ENCODE measurements around the gene TRIM54. TPM values are rescaled to one million over a fixed set of nuclear protein-coding genes. Genes with fewer than 3 reads are reported as not detected.

TRIM54 gene
- total RNA-seq, 1 experiment from 2014 or later = 0.51 TPM

DNA sequence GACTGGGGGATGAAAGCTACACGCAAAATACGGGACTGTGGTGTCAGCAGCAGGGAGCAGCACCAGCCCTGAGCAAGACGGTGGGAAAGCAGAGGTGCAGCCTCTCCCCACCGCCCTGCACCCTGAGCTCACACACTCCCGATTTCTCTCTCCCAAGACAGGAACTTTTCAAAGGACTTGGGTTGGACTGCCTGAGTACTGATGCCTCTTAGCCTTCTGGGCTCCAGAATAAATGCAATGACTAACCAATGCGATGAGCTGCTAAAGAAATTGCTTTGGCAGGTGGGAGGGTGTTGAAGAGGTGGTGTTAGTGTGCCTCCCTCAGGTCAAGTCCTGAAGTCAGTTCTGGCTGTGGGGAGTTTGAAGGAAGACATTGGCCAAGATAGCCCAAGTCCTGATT, 9.6 kb downstream of the TRIM54 start:
- TF ChIP-seq, protein P1, sequence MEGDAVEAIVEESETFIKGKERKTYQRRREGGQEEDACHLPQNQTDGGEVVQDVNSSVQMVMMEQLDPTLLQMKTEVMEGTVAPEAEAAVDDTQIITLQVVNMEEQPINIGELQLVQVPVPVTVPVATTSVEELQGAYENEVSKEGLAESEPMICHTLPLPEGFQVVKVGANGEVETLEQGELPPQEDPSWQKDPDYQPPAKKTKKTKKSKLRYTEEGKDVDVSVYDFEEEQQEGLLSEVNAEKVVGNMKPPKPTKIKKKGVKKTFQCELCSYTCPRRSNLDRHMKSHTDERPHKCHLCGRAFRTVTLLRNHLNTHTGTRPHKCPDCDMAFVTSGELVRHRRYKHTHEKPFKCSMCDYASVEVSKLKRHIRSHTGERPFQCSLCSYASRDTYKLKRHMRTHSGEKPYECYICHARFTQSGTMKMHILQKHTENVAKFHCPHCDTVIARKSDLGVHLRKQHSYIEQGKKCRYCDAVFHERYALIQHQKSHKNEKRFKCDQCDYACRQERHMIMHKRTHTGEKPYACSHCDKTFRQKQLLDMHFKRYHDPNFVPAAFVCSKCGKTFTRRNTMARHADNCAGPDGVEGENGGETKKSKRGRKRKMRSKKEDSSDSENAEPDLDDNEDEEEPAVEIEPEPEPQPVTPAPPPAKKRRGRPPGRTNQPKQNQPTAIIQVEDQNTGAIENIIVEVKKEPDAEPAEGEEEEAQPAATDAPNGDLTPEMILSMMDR (conservative IDR thresholded peaks at IDR 0.05; ENCODE audit: low read depth, low read length) = peak; percentile 51
- no peak for TF ChIP-seq EZH2 (IDR thresholded peaks at IDR 0.05; ENCODE audit: low read length, unreplicated experiment)
- Histone ChIP-seq H3K4me1 (ENCODE audit: insufficient read depth, low read length) (peaks cover 28% of the 10 kb centered on the region), H3K4me3 (ENCODE audit: low read length) (no peak overlapping the region), H3K27me3 (ENCODE audit: low read length) (no peaks in the 10 kb centered on the region), H3K27ac (ENCODE audit: low read length) (no peak overlapping the region), H3K4me2 (ENCODE audit: low read length) (no peak overlapping the region), H3K79me2 (ENCODE audit: low read length) (no peaks in the 10 kb centered on the region), H3K36me3 (ENCODE audit: low read depth, low read length) (no peaks in the 10 kb centered on the region), H2AFZ (ENCODE audit: low read length) (no peak overlapping the region), H3K9ac (ENCODE audit: low read length) (no peak overlapping the region), H3F3A (ENCODE audit: low read length, unreplicated experiment) (peaks cover 10% of the 10 kb centered on the region), H3K9me3 (ENCODE audit: low read length) (no peaks in the 10 kb centered on the region), H4K20me1 (ENCODE audit: low read length) (no peaks in the 10 kb centered on the region), H3K9me2 (replicated peaks; ENCODE audit: low read length) (no peaks in the 10 kb centered on the region)
- ATAC-seq (peak; percentile 11; the same call in 1 of the 2 replicates), DNase-seq (peak; percentile 48)
- ChIA-PET POLR2A (ENCODE audit: unreplicated experiment) (no interaction called here), CTCF (interaction anchor here (0.8 kb wide), 1 partner anchor 12 kb away, joined by 3 read pairs; no protein-coding TSS in a partner anchor)
- intact Hi-C loops (cut with micrococcal nuclease) = no loop called here
- BruUV-seq (replicated peaks) = no TSS peak

DNA sequence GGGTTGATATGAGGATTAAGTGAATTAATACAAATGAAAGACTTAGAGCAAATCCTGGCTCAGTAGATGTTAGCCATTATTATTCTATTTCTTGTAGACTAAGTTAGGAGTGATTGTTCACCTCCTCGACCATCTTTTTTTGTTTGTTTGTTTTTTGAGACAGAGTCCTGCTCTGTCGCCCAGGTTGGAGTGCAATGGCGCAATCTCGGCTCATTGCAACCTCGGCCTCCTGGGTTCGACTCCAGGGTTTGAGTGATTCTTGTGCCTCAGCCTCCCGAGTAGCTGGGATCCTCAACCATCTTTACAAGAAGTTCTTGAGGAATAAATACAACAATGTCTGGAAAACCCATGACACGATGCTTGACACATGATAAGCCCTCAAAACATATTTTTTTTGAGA, 12.7 kb downstream of the TRIM54 start:
- ChIA-PET CTCF (no interaction called here), POLR2A (ENCODE audit: unreplicated experiment) (no interaction called here)
- no peaks in the 10 kb centered on the region for H3K27me3 ChIP-seq (ENCODE audit: low read length)
- H3K9me3 ChIP-seq (ENCODE audit: low read length) = no peaks in the 10 kb centered on the region
- H3F3A ChIP-seq (ENCODE audit: low read length, unreplicated experiment) = peaks cover 10% of the 10 kb centered on the region
- no TSS peak for BruUV-seq (replicated peaks)
- no peak overlapping the region for H2AFZ ChIP-seq (ENCODE audit: low read length)
- H3K9me2 ChIP-seq (replicated peaks; ENCODE audit: low read length) = no peaks in the 10 kb centered on the region
- H3K36me3 ChIP-seq (ENCODE audit: low read depth, low read length) = no peaks in the 10 kb centered on the region
- H4K20me1 ChIP-seq (ENCODE audit: low read length) = no peaks in the 10 kb centered on the region
- intact Hi-C loops (cut with micrococcal nuclease) = no loop called here
- H3K79me2 ChIP-seq (ENCODE audit: low read length) = no peaks in the 10 kb centered on the region
- DNase-seq = no peak
- no peak for ATAC-seq
- H3K4me2 ChIP-seq (ENCODE audit: low read length) = no peak overlapping the region
- H3K9ac ChIP-seq (ENCODE audit: low read length) = no peak overlapping the region
- H3K4me3 ChIP-seq (ENCODE audit: low read length) = no peak overlapping the region
- no peak overlapping the region for H3K27ac ChIP-seq (ENCODE audit: low read length)
- H3K4me1 ChIP-seq (ENCODE audit: insufficient read depth, low read length) = peaks cover 39% of the 10 kb centered on the region
- TF ChIP-seq EZH2phosphoT487 (IDR thresholded peaks at IDR 0.05; ENCODE audit: borderline replicate concordance, low read length) (no peak), EZH2 (IDR thresholded peaks at IDR 0.05; ENCODE audit: low read length, unreplicated experiment) (no peak)
- TF ChIP-seq, protein P1 (conservative IDR thresholded peaks at IDR 0.05; ENCODE audit: low read depth, low read length) = no peak

DNA sequence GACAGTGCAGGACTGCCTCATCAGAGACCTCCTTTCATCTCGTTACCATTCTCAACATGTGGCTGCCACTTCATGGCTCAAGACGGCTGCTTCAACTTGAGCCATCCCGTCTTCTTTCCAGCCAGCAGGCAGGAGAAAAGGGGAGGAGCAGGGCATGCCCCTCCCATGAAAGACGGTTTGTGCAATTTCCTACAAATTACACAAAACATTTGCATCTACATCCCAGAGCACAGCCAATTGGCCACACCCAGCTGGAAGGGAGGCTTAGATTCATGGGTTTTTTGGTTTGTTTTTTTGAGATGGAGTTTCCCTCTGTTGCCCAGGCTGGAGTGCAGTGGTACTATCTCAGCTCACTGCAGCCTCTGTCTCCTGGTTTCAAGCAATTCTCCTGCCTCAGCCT, 14.3 kb downstream of the TRIM54 start:
- ATAC-seq (no peak), DNase-seq (no peak)
- Histone ChIP-seq H3K9ac (ENCODE audit: low read length) (no peak overlapping the region), H4K20me1 (ENCODE audit: low read length) (no peaks in the 10 kb centered on the region), H3K36me3 (ENCODE audit: low read depth, low read length) (no peaks in the 10 kb centered on the region), H3F3A (ENCODE audit: low read length, unreplicated experiment) (peaks cover 10% of the 10 kb centered on the region), H3K4me1 (ENCODE audit: insufficient read depth, low read length) (peaks cover 39% of the 10 kb centered on the region), H3K9me3 (ENCODE audit: low read length) (no peaks in the 10 kb centered on the region), H3K4me2 (ENCODE audit: low read length) (no peak overlapping the region), H3K79me2 (ENCODE audit: low read length) (no peaks in the 10 kb centered on the region), H3K4me3 (ENCODE audit: low read length) (no peak overlapping the region), H2AFZ (ENCODE audit: low read length) (no peak overlapping the region), H3K9me2 (replicated peaks; ENCODE audit: low read length) (no peaks in the 10 kb centered on the region), H3K27me3 (ENCODE audit: low read length) (no peaks in the 10 kb centered on the region), H3K27ac (ENCODE audit: low read length) (no peak overlapping the region)
- TF ChIP-seq, protein P1 (conservative IDR thresholded peaks at IDR 0.05; ENCODE audit: low read depth, low read length) = no peak
- no peak for TF ChIP-seq EZH2 (IDR thresholded peaks at IDR 0.05; ENCODE audit: low read length, unreplicated experiment)
- no peak for TF ChIP-seq EZH2phosphoT487 (IDR thresholded peaks at IDR 0.05; ENCODE audit: borderline replicate concordance, low read length)
- BruUV-seq (replicated peaks) = no TSS peak
- intact Hi-C loops (cut with micrococcal nuclease) = no loop called here
- POLR2A ChIA-PET (ENCODE audit: unreplicated experiment) = no interaction called here
- CTCF ChIA-PET = no interaction called here

Measured in PC-3 (cell line).